Non-pigmented ciliary epithelial cell (primary cell): ENCODE measurements around the gene STX5.
"Not testable (repeated sequence)": the region's sequence is repeated elsewhere in the genome, so short reads cannot be mapped to it uniquely, and the experiment has no call there.

Experiments used
- DNase-seq: peaks from one replicate; pipeline ENCODE4 v3.0.0-alpha.2; 2010; ENCODE audit warnings: low read depth

Gene STX5

DNA sequence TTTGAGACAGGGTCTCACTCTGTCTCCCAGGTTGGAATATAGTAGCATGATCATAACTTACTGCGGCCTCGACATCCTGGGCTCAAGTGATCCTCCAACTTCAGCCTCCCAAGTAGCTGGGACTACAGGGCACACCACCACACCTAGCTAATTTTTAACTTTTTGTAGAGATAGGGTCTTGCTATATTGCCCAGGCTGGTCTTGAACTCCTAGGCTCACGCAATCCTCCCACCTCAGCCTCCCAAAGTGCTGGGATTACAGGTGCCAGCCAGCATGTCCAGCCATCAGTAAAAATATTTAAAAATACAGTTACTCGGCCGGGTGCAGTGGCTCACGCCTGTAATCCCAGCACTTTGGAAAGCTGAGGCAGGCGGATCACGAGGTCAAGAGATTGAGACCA is 3.7 kb downstream of the STX5 start:
- DNase-seq, result not testable (repeated sequence)

DNA sequence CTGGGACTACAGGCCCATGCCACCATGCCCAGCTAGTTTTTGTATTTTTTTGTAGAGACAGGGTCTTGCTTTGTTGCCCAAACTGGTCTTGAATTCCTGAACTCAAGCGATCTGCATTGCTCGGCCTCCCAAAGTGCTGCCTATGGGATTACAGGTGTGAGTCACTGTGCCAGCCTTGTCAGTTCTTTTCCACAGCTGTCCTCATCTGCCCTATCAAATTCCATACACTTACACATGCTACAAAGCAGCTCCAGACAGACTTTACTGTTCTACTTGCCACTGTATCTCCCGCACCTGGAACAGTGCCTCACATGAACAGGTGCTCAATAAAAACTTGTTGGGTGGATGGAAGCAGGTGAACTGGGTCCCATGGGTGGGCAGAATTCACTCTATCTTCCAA is 8.2 kb downstream of the STX5 start:
- no peak for DNase-seq

DNA sequence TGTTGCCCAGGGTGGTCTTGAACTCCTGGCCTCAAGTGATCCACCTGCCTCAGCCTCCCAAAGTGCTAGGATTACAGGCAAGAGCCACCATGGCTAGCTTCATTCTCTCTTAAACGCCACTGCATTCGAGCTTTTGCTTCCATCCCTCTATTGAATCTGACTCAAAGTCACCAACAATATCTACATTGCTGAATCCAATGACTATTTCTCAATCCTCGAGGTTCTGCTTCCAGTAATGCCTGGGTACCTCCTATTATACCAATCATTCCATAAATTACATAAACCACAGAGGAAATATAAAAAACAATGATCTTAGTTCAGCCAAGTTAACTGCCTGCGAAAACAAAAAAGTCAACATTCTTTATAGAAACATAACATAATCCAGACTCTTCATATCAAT is 14.7 kb downstream of the STX5 start:
- no peak for DNase-seq

DNA sequence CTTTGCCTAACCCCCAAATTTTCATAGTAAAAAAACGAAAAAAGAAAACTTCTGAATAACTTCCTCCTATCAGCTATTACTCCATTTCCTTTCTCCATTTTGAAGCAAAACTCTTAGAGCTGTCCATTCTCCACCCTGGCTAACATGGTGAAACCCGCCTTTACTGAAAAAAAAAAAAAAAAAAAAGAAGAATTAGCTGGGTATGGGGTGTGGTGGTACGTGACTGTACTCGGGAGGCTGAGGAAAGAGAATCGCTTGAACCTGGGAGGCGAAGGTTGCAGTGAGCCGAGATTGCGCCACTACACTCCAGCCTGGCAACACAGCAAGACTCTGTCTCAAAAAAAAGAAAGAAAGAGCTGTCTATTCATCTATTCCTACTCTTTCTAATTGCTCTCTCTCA is 15.3 kb downstream of the STX5 start:
- no peak for DNase-seq

DNA sequence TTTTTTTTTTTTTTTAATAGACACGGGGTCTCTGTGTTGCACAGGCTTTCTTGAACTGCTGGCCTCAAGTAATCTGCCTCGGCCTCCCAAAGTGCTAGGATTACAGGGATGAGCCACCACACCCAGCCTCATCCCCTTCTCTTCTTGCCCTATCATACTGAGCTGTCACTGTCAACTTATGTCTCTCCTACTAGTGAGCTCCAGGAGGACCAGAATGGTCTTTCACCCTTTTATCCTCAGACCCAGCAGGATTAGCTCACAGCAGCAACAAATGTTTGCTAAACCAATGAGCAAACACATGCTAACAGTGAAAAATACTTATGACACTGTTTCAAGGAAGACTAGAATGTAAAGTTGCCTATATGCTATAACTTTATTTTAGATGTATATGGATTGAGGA is 20.2 kb downstream of the STX5 start:
- no peak for DNase-seq

DNA sequence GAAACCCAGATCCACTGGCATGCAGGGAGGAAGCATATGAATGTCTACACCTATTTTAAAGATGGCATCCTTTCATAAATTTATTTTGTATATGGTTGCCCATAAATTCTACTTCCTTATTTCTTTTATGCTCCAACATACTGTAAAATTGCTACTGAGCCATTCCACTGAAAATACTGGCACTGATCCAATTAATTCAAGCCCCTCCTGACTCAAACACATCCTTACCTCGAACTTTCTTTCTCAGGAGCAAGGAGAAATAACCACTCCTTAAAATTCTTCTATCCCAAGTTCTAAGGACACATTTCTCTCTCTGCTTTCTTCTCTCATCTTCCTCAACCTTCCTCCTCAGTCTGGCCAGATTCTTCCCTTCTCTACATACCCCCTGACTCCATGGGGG is 21.1 kb downstream of the STX5 start:
- DNase-seq, result no peak

DNA sequence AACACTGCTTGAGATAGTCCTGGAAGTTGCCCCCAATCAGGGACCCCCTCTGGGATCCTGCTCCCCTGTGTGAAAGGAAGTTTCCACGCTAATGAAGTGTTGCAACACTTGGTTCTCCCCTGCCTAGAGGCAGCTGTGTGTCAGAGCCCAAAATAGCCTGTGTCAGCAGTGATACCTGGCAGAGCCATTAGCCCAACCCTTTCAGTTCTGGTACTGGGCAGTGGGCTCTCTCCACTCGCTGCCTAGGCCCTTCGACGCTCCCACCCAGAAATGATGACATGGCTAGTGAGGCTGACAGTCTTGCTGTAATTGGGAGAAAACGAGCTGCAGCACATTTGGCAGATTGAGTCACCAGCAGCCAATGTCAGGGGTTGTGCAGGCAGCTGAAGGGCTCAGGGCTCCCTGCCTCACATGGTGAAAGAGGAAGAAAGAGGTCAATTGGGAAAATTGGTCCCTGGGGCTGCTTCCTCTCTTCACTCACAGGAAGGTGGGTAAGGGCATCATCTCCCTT is 25.2 kb downstream of the STX5 start:
- no peak for DNase-seq

DNA sequence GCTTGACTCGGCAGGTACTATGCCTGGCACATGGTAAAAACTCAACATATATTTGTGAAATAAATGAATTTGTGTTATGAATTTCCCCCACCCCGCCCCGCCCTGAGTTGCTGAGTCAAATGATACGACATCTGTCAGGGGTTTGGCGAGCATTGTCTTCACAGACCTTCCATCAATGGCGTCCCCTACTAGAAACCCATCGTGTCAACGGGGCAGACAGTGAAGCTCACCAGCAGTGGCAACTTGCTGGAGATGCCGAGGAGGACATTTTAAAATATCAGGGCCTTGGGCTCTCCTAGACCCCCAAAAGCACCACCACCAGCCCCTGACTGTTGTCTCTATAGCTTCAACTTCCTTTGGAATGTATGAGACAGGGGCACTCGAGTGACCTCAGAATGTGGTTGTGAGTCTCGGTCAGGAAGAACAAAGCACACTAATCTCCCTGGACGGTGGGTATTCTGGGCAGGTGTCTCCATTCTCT is 25.9 kb downstream of the STX5 start:
- DNase-seq, result no peak

DNA sequence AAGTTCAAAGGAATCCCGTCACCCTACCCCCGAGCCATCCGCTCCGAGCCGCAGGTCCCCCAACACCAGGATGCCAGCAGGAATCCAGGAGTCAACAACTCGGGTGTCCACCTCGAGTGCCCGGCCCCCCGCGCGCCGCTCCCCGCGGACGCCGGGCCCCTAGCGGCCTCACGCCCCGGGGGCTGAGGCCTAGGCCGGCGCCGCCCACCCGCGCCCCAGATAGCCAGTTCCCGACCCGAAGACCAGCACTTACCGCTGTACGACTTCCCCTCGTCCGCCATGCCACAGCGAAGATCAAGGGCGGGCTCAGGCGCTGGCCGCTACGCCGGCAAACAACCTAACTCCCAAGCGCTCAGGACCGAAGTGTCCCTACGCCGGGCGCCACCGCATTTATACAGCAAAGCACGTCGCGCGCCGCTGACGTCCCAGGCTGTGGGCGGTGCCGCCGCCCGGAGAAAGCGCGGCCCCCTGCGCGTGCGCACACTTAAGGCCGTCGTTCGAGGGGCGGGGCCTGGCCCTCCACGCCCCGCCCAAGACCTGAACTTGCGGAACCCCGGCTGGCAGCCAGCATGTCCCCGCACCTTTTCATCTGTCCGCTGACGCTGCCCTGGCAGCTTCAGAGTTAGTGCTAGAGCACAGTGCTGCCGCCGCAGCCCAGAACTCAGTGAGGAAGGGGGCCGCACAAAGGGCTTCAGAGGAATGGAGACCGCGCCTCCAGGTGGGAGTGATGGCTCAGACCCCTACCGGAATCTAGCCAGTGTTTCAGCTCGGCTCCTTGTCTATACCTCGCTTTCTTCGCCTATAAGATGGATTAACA is 26.6 kb downstream of the STX5 start, which contains the start of gene NXF1:
TSS of gene NXF1 (minus strand) at position 365 of the 817 bp plus-strand sequence. CDS start at position 281, 84 bp downstream.
- DNase-seq, result peak; percentile 58

DNA sequence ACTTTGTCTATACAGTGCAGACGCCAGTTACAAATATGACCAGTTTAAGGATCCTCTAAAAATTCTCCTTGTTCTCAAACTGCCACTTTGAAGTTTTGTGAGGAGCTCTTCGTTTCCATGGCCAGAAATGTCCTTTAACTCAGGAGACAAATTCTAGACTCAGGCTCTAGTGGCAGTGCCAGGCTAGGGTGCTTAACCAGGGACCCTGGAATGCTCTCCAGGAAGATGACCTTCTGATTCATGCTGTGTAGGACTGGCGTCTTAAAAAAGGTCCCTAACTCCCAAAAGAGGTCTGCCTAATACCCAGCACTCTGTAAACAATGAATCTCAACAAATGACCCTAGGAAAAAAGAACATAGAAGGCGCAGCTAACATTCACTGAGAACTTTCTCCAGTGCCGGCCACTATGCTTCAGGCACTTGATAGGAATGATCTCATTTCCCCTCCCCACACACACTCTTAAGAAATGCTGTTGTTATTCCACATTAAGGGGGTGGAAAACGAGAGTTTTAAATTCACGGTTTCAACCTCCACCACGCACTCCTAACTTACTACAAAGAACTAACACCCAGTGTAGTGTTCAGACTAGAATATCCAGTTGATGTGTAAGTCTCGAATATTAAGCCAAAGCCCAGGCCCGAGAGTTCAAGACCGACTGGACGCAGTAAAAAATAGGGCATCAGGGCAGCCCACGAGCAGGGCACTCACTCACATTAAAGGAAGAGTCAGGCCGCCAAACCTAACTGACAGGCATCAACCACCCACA is 27.4 kb downstream of the STX5 start:
- no peak for DNase-seq

DNA sequence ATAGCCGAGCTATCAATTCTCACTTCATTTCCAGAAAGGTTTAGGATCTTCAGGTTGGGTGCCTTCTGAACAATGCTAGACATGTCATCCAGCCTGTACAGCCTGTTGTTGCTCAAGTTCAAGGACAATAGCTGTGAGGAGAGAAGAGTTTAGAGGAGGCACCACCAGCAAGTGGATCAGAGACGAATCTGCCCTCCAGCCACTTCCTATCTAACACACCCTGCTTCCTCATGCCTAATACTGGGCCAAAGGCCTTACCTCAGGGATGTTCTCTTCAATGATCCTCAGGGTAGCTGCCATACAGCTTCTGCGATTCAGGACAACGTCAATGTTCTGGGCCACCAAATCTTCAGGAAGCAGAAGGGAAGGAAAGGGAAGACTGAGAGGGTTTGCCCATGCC is 30.8 kb downstream of the STX5 start:
- DNase-seq, result no peak

DNA sequence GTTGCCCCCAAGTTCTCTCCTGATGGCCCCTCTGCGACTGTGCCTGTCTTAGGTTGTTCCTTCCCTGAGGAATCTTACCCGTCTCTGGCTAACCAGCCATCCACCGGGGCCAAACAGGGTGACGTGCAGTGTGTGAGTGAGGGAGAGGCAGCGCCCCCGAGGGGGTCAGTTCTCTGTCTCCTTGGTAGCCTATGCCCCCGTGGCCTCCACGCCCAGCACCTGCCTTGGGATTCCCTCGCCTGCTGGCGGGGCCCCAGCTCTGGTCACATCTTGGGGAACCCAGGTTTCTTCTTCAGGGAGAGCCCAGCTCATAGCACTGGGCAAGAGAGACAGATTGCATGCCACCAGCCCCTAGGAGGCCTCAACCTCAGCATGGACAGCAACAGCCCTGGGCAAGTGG is 32.4 kb downstream of the STX5 start:
- DNase-seq, result no peak

DNA sequence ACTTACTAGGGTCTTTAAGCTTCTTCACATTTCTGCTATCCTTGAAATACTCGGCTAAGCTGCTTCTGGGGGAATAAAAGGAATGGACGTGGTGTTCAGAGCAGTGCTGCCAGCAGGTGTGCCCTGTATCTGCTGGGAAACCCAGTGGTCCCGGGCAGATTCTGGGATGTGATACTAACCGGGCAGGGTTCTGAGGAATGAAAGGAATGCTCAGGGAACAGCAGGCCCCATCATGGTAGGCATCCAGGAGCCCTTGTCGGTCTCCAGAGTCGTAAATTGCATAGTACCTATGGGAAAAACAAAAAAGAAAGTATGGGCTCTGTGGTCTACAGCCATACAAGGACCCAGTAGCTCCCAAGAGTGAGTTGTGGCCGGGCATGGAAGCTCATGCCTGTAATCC is 35.6 kb downstream of the STX5 start:
- DNase-seq, result no peak

DNA sequence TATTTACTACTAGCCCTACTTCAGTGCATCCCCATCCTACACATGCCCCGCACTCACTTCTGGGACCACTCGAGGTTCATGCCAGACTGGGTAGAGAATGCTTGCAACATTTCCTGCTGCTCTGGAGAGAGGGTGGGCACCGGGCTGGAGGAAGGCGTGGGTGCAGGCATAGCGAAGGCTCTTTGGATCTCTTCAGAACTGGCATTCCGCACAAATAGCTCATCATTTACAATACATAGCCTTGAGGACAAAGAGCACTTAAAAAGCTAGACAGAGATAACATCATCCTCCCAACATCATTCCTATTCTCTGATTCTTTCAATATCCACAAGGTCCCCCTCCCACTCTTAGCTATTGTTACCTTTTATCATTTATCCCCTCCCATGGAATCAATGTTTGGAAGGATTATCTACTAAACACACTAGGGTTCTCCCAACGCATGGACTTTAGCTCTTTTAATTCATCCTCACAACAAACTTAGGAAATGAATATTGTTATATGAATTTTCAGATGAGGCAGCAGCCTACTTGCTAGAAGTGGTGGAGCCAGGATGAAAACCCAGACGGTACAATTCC is 37.6 kb downstream of the STX5 start:
- no peak for DNase-seq

DNA sequence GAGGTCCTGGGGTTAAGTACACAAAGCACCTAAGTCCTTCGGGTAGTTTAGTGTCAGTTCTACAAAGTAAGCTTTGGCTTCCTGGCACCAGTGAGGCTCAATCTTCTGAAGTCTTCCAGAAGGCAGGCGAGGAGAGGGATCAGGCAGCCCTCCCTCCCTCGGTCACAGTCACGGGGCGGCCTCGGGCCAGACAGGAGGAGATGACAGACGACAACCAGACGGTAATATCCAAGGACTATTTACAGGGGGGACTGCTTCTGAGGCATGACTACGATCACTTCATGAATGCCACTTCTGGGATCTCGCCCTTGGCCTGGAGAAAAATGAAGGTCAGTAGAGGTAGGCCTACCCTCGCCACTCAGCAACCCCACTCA is 39.7 kb downstream of the STX5 start:
- DNase-seq, result no peak

DNA sequence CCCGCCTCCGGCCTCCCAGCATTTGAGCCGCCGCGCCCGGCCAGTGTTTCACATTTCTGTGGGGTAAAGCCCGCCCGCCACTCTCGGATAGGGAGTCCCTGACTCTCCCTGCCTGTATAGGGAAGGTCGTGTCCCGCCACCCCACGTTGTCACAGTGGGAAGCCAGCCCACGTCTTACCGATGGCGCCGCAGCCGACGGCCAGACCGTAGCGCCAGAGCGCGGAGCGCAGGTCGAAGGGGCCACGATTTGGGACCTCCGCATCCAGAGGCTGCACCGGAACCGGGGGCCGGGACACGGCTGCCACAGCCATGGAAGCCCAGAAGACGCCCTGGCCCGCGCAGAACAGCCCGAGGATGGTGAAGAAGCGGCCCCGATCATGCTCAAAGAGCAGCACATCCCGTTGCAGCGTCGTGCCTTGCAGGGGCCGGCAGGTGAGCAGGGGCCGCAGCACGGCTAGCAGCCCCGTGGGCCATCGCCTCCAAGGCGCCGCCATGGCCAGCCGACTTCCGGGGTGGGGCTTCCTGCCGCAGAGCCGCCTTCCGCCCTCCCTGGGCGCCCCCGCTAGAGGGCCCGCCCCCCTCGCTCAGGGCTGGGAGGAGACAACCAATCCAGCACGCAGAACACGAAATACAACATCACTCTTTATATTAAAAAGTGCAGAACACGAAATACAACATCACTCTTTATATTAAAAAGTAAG is 40.2 kb downstream of the STX5 start, which contains the start of gene TMEM223:
TSS of gene TMEM223 (minus strand) at position 506 of the 701 bp plus-strand sequence. CDS start at position 494, 12 bp downstream.
- no peak for DNase-seq

DNA sequence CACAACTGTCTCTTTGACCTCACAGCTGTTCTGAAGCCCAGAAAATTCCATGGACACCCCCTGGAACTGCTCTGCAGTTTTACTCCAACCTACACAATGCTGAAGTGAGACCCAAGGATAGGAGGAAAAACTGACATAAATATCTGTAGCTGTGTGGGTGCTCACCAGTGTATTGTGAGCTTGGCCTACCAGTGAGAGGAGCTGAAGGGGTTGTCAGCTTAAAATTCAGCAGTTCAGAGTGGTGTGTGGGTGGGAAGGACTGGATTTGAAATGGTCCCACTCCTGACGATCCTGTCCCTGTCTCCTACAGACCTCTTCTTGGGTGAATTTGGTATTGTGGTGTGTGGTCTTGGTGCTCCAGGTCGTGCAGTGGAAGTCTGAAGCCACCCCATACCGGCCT is 42.3 kb downstream of the STX5 start:
- DNase-seq, result no peak

DNA sequence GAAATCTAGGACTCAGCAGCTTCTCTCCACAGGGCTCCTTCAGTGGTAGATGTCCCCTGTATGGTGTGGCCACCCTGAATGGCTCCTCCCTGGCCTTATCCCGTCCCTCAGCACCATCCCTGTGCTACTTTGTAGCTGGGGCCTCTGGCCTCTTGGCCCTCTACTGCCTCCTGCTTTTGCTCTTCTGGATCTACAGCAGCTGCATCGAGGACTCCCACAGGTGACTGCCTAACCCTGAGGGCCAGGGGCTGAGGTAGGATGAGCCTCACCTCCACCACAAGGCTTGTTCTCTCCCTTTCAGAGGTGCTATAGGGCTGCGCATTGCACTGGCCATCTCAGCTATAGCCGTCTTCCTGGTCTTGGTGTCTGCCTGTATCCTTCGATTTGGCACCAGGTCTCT is 42.9 kb downstream of the STX5 start:
- no peak for DNase-seq

DNA sequence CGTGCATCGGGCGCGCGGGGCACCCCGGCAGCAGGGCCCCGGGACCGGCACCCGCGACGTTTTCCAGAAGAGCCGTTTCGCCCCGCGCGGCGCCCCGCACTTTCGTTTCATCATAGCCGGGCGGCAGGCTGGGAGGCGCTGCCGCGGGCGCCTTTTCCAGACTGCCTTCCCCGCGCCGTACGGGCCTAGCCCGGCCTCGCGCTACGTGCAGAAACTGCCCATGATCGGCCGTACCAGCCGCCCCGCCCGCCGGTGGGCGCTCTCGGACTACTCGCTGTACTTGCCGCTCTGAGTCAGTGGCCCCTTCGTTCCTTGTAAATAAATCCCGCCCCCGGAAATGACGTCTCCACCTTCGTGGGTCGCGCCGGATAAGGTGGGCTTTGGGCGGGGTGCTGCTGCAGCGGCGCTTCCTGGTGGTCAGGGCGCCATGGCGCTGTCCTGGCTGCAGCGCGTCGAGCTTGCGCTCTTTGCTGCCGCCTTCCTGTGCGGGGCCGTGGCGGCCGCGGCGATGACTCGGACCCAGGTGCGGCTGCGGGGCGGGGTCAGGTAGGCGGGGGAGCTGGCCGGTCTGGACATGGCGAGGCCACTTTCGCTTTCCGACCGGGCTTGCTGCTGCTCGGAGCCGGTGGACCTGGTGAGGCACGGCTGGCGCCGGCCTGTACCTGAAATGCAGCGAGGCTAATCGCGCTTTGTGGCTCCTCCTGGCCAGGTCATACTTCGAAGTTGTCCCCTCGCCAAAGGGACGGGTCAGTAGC is 44.7 kb downstream of the STX5 start, which contains the start of gene TMEM179B:
TSS of gene TMEM179B (plus strand) at position 398 of the 755 bp plus-strand sequence. CDS start at position 428, 30 bp downstream.
- peak; percentile 93 for DNase-seq

DNA sequence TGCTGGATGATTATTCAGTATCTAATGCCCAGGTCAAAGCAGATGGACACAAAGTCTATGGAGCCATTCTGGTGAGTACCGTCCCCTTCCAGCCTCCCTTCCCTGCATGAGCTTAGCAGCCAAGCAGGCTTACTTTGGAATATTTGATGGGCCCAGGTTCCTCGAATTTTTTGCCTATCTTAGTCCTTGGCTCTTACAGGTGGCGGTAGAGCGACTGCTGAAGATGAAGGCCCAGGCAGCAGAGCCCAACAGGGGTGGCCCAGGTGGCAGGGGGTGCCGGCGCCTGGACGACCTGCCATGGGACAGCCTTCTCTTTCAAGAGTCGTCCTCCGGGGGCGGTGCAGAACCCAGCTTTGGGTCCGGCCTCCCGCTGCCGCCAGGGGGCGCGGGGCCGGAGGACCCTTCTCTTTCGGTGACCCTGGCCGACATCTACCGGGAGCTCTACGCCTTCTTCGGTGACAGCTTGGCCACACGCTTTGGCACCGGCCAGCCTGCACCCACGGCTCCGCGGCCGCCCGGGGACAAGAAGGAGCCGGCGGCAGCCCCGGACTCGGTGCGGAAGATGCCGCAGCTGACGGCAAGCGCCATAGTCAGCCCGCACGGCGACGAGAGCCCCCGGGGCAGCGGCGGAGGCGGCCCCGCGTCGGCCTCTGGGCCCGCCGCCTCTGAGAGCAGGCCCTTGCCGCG is 45.4 kb downstream of the STX5 start:
- DNase-seq, result no peak
